ENCODE data around the gene ZNF609.
A peak's percentile ranks its signal among the peaks of the same experiment; 100 is the strongest.
"Not testable (repeated sequence)": the region's sequence is repeated elsewhere in the genome, so short reads cannot be mapped to it uniquely, and the experiment has no call there.

The ZNF609 gene

GRCh38 chr15:64583519-64583918 is 123.1 kb downstream of the ZNF609 start:
- DNase-seq (ENCODE audit: low spot score): no peak

GRCh38 chr15:64583983-64584382 is 123.6 kb downstream of the ZNF609 start:
- no peak for DNase-seq (ENCODE audit: low spot score)

GRCh38 chr15:64586259-64586870 is 126.0 kb downstream of the ZNF609 start:
- no peak for DNase-seq (ENCODE audit: low spot score)

GRCh38 chr15:64586984-64587383 is 126.6 kb downstream of the ZNF609 start:
- DNase-seq (ENCODE audit: low spot score): no peak

GRCh38 chr15:64589435-64590084 is 129.2 kb downstream of the ZNF609 start:
- no peak for DNase-seq (ENCODE audit: low spot score)

GRCh38 chr15:64592845-64593244 is 132.5 kb downstream of the ZNF609 start:
- not testable (repeated sequence) for DNase-seq (ENCODE audit: low spot score)

- peak; percentile 20 for DNase-seq (ENCODE audit: low spot score)
Measured at GRCh38 chr15:64596701-64597476, 136.5 kb downstream of the ZNF609 start.

GRCh38 chr15:64597477-64597822 is 137.1 kb downstream of the ZNF609 start:
- no peak for DNase-seq (ENCODE audit: low spot score)

- DNase-seq (ENCODE audit: low spot score): no peak
Measured at GRCh38 chr15:64599226-64599625, 138.8 kb downstream of the ZNF609 start.

GRCh38 chr15:64599716-64600115 is 139.3 kb downstream of the ZNF609 start:
- DNase-seq (ENCODE audit: low spot score): no peak

- DNase-seq (ENCODE audit: low spot score): no peak
Measured at GRCh38 chr15:64600794-64601193, 140.4 kb downstream of the ZNF609 start.

- no peak for DNase-seq (ENCODE audit: low spot score)
Measured at GRCh38 chr15:64604319-64604718, 143.9 kb downstream of the ZNF609 start.

GRCh38 chr15:64607416-64607815 is 147.0 kb downstream of the ZNF609 start:
- not testable (repeated sequence) for DNase-seq (ENCODE audit: low spot score)

GRCh38 chr15:64610257-64610919 is 150.0 kb downstream of the ZNF609 start:
- no peak for DNase-seq (ENCODE audit: low spot score)

- no peak for DNase-seq (ENCODE audit: low spot score)
Measured at GRCh38 chr15:64611085-64611725, 150.8 kb downstream of the ZNF609 start.

- DNase-seq (ENCODE audit: low spot score): no peak
Measured at GRCh38 chr15:64614519-64614918, 154.1 kb downstream of the ZNF609 start.

GRCh38 chr15:64617727-64618126 is 157.3 kb downstream of the ZNF609 start:
- DNase-seq (ENCODE audit: low spot score): no peak

GRCh38 chr15:64618138-64618537 is 157.8 kb downstream of the ZNF609 start:
- DNase-seq (ENCODE audit: low spot score): no peak

- DNase-seq (ENCODE audit: low spot score): no peak
Measured at GRCh38 chr15:64618540-64618939, 158.2 kb downstream of the ZNF609 start.

GRCh38 chr15:64619880-64620839 is 159.8 kb downstream of the ZNF609 start:
- DNase-seq (ENCODE audit: low spot score): no peak

- DNase-seq (ENCODE audit: low spot score): no peak
Measured at GRCh38 chr15:64621056-64621455, 160.7 kb downstream of the ZNF609 start.

Measured in hematopoietic multipotent progenitor cell treated with erythropoietin and hydrocortisone succinate and interleukin-3 and kit ligand, for 17 days (in vitro differentiated cells).